Adipose tissue (tissue), 3 donors: ENCODE measurements around the gene NCAPG2. TPM values are rescaled to one million over a fixed set of nuclear protein-coding genes. Genes with fewer than 3 reads are reported as not detected.

Source experiments
- H3K27ac ChIP-seq: one replicate; pipeline ENCODE4 v1.5.1; 2013; ENCODE audit warnings: low read depth, low read length
- WGBS, 3 donors: extraction: QIAGEN DNeasy Blood & Tissue Kit; methylation state at CpG; one replicate each; pipeline ENCODE4 v1.1.7; 2013; 5-methylcytosine and 5-hydroxymethylcytosine counted together
- polyA plus RNA-seq, 3 donors: library from polyadenylated mRNA; stranded (reverse); fragments of 200-250 nt; gene quantifications; one replicate each; pipeline ENCODE4 v1.2.3, GENCODE V29; 2013
- donor health status: healthy with polysubstance abuse.
- donor health status: Bipolar disorder and iron deficiency.
- donor health status: healthy.

NCAPG2 gene
- polyA plus RNA-seq, 3 donors: 1.9 to 3.5 (median 3.1) TPM

DNA sequence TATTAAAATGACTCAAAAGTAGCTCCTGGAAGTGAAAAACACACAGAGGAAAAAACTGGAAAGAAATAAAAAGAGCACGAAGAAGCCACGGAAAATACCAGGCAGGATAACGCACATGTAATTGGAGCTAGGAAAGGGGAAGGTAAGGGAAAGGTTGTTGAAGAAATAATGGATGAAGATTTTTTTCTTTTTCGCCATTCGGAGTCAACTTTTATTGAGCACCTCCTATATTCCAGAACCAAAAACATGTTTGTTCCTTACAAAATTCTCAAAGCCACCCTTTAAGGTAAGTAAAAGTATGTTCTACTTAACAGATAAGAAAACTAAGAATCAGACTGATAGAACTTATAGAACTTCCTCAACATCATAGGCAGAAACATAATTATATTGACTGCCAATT is 84.2 kb downstream of the NCAPG2 start:
- 98% methylated on average over 5 of the region's 5 CpGs for WGBS, 3 donors
- no peak overlapping the region for H3K27ac ChIP-seq

DNA sequence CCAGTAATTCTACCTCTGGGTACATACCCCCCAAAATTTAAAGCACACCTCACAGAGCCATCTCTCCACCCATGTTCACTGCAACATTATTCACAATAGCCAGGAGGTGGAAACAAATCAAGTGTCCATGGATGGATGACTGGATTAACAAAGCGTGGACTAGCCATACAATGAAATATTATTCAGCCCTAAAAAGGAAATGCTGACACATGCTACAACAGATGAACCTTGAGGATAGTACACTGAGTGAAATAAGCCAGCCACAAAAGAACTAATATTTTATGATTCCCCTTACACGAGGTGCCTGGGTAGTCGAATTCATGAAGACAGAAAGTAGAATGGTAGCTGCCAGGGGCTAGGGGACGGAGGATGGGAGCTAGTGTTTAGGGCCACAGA is 85.9 kb downstream of the NCAPG2 start:
- no peak overlapping the region for H3K27ac ChIP-seq
- WGBS, 3 donors: 94 to 100% (median 98%) methylated on average over 4 of the region's 4 CpGs

DNA sequence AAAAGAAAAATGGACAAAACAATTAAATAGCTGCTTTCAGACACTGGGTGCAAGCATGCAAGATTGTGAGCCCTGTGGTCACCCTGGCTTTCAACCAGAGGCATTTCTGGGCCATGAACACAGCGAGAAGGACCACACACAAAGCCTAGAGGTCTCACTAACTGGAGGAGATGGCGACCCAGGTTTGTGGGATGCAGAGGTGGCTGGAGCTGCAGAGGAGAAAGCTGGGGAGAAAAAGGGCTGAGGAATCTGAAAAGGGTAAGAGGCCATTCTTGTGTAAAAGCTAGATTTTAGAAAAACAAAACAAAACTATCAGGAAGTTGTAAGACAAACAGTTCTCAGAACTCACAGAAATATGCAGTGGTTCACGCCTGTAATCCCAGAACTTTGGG is 86.9 kb downstream of the NCAPG2 start:
- WGBS, 3 donors: 94 to 95% (median 94%) methylated on average over 3 of the region's 3 CpGs
- H3K27ac ChIP-seq: no peak overlapping the region

DNA sequence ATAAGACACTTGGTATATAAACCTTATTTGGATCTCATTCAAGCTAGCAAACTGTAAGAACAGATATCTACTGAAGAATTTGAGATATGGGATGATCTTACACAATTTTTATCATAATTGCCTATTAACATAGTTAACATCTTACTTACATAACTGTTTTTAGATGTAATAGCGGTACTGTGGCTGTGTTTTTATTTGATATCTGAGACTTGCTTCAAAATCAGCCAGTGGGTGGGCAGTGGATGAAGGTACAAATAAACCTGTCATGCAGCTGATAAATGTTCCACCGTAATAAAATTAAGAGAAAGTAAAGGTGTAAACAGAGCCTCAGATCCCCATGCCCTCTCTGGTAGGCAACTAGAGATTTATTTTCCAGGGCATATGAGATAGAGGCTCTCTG is 88.6 kb downstream of the NCAPG2 start:
- 60 to 80% (median 77%) methylated on average over 2 of the region's 2 CpGs for WGBS, 3 donors

DNA sequence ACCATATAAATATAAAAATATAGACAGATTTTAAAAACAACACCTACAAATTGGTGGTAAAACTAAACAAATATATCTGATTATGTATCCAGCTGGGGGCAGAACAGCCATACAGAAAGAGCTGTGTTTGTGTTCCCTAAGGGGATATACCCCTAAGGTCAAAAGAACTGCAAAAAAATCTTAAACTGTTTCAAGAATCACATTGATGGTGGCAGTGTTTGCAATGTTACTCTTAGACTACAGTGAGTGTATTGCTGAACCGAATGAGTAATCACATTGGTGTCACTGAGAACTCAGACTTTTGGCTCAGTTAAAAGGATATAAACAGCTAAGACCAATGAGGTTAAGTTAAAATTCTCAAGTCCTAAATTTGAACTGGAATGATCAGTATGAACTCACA is 89.9 kb downstream of the NCAPG2 start:
- WGBS, 3 donors: 62 to 74% (median 65%) methylated on average over 1 of the region's 1 CpG
- no peak overlapping the region for H3K27ac ChIP-seq

More for the DNA sequence above, 88.6 kb downstream of the NCAPG2 start:
- H3K27ac ChIP-seq: no peak overlapping the region

DNA sequence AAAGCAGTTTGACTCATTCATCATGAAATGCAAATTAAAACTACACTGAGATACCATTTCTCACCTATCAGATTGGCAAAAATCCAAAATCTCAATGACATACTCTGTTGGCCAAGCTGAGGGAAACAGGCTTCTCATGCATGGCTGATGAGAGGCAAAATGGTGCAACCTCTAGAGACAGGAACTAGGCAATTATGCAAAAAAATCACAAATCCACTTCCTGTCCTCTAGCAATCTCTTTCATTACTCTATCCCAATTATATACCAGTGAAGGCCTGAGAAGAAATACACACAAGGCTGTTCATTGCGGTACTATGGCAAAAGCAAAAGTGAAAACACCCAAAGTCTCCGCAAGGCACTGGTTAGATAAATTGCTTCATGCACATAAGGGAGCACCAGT is 91.1 kb downstream of the NCAPG2 start:
- WGBS, 3 donors: 94 to 99% (median 98%) methylated on average over 2 of the region's 2 CpGs

DNA sequence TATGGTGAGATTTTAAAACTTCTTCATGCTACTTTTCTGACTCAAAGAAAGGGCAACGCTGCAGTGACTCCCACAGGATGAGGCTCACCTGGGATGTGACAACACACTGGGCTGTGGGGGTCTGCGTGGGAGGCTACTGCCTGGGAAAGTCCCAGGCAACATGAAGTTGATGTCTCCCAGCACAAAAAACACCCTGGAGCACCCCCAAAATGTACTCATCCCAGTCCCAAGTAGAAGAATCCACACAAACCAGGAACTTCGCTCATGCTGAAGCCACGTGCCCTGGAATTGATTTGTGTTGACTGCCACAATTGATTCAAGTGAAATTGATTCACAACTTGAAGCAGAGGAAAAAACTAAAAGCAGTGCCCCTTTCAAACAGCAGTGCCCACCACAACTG is 92.1 kb downstream of the NCAPG2 start:
- no peak overlapping the region for H3K27ac ChIP-seq
- 92 to 98% (median 95%) methylated on average over 4 of the region's 4 CpGs for WGBS, 3 donors

More for the DNA sequence above, 91.1 kb downstream of the NCAPG2 start:
- no peak overlapping the region for H3K27ac ChIP-seq

DNA sequence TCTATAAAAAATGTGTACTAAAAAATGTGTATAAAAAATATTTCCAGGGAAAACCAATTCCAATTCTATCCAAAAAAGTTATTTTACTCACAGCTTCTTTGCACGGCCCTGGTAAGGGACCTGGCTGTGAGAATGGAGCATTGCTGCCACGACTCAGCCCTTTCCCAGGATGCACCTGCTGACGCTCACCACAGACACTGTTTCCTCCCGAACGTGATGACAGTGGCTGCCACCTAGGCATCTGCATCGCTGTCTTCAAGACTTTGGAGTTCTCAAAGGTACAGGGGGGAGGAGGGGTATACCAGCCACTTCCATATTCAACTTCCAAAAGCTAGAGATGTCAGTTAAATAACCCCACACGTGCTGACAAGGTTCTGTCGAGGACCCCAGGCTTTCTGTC is 93.1 kb downstream of the NCAPG2 start:
- H3K27ac ChIP-seq: no peak overlapping the region
- WGBS, 3 donors: 59 to 79% (median 69%) methylated on average over 8 of the region's 8 CpGs

DNA sequence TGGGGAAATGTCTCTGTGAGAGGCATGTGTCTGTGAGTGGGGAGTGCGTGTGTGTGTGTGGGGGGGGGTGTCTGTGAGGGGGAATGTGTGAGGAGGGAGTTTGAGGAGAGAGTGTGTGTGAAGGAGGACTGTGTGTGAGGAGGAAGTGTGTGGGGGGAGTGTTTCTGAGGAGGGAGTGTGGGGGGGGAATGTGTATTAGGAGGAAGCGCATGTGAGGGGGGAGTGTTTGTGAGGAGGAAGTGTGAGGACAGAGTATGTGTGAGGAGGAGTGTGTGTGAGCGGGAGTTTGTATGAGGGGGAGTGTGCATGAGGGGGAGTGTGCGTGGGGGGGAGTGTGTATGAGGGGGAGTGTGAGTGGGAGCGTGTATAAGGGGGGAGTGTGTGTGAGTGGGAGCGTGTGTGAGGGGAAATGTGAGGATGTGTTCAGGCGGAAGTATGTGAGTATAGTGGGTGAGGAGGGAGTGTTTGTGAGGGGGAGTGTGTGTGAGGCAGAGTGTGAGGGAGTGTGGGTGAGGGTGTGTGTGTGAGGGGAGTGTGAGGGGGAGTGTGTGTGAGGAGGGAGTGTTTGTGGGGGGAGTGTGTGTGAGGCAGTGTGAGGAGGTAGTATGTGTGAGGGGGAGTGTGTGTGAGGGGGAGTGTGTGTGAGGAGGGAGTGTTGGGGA is 95.2 kb downstream of the NCAPG2 start:
- 69 to 86% (median 78%) methylated on average over 7 of the region's 7 CpGs for WGBS, 3 donors
- H3K27ac ChIP-seq: no peak overlapping the region

DNA sequence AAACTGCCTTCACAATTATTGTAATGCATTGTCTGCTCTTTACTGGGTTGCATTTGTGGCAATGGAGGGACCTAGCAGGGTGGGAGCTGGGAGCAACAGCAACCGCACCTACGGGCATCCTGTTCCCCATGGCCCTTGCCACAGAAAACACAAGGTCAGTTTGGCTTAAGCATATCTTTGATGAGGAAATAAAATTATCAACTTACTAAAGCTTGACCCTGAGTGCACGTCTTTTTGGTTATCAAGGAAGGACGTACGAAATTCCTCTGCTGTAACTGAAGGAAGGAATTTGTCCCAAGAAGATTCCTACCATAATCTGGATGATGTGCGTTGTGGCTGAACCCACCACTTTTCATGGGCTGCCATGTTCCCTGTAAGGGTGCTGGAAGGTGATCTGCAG is 97.0 kb downstream of the NCAPG2 start:
- WGBS, 3 donors: 84 to 96% (median 94%) methylated on average over 6 of the region's 6 CpGs
- H3K27ac ChIP-seq: no peak overlapping the region

DNA sequence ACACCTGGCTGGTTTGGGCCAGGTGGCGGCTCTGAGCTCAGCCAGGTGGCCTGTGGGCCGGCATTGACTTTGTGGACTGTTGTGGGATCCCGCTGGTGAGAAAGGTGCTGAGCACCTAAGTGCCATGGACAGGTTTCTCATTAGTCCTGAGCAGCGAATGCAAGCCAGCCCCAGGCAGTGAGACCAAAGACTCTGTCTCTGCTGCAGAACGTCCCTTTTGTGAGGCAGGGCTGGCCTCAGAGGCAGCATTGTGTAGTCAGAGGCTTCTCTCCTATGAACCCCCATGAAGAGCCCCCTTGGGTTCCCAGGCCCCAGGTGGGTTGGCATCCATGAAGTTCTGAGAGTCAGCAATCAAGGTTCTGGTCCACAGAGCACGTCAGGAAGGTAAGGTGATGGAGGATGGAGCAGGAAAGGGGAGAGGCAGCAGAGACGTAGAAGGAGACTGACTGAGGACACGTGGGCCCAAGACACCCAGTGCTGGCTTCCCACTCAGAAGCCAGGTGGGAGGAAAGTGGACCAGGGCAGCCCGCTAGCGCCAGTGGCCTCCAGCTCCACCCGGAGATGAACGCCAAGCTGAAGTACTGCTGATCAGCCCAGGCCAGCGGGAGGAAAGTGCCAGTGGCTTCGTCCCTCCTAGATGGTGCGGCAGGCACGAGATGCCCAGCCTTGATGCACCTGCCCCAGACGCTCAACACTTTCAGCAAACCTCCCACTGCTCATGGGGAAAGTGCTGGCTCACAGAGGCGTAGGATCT is 97.8 kb downstream of the NCAPG2 start:
- no peak overlapping the region for H3K27ac ChIP-seq
- 93 to 98% (median 96%) methylated on average over 18 of the region's 18 CpGs for WGBS, 3 donors

DNA sequence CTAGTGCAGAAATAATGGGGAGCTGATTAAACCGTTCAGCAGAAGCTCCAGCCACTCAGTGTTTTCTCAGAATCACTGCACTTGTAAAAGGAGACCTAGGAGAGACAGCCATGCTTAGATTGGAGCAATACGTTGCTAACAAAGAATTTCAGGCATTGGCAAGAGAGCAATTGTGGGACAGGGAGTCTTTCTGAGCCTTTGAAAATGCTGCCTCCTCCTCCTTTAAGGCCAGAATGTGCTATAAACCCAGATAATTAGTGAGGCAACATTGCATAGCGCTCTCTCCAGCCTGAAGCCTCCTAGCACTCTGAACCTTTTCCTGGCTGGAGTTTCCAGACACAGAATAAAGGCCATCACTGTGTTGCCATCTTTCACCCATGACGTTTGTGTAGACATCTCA is 98.5 kb downstream of the NCAPG2 start:
- 71 to 87% (median 76%) methylated on average over 4 of the region's 4 CpGs for WGBS, 3 donors
- H3K27ac ChIP-seq: no peak overlapping the region

DNA sequence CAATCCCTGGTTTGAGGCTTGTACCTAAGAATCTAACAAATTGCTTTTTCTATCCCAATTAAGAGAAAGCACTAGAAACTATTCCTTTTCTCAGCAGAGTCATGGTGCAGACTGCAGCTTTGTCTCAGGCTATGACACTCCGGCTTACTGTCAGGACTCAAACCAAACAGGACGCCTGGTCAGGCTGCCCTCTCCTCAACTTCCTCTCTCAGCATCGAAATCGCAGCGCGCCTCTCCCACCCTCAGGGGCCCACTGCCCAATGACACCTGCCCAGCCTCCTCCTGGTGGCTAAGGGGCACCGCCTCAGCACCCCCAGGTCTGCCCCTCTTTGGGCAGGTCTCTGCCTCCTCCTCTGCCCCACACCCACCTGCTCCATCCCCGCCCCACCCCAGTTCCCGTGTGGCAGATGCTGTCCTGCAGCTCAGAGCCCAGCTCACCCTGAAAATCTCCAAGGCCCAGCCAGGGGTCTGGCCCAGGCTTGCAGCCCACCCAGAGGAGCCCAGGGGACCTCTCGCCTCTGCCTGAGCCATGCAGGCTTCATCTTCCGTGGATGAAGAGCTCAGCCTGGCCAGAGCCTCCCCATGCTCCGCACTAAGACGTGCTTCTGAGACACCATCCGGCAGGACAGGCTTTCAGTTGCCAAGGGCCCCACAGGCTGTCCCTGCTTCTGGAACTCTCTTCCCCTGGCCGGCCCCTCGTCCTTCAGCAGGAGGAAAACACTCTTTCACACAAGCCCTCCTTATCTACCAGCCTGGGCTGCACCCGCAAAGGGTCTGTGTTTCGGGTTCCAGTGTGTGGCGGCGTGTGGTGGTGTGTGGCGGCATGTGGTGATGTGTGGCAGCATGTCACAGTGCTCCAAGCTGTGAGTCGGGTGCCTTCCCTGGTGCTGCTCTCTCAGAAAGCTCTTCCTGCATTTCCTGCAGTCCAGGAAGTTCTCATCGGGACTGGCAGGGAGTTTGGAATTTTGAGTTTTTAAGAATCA is 100.5 kb downstream of the NCAPG2 start:
- WGBS, 3 donors: 86 to 92% (median 86%) methylated on average over 23 of the region's 23 CpGs

DNA sequence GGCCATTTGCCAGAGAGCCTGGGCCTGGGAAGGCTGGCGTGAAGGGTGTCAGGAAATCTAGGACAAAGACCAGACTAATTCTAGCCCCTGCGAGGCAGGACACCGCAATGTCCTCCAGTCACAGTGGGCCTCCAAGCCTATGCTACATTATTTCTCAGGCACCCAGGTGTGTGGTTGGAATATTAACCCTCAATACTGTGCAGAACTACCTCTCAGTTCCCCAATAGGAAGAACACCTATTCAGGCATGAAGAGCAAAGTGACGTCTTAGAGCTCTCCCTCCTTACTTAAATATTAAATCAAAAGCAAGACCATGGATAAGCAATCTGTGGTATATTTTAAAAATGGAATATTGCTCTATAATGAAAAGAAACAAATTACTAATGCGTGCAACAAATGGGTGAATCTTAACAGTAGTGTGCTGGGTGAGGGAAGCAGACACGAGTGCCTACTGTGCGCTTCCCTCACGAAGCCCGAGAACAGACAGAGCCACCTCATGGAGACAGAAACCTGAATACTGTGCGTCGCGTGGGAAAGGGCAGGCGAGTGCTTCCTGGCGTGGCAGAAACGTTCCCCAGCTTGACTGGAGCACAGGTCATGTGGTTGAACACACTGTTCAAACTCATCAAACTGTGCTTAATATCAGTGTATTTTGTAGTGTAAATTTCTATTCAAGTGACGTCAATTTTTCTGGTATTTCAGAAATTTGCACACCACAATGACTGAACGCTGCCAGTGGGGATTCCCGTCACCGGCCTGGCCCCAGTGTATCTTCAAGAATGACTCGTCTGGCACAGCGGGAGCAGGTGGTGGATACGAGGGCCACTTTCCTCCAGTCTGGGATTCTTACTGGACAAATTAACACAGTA is 101.5 kb downstream of the NCAPG2 start:
- H3K27ac ChIP-seq: no peak overlapping the region
- WGBS, 3 donors: 87 to 92% (median 89%) methylated on average over 22 of the region's 22 CpGs

More for the DNA sequence above, 100.5 kb downstream of the NCAPG2 start:
- no peak overlapping the region for H3K27ac ChIP-seq

DNA sequence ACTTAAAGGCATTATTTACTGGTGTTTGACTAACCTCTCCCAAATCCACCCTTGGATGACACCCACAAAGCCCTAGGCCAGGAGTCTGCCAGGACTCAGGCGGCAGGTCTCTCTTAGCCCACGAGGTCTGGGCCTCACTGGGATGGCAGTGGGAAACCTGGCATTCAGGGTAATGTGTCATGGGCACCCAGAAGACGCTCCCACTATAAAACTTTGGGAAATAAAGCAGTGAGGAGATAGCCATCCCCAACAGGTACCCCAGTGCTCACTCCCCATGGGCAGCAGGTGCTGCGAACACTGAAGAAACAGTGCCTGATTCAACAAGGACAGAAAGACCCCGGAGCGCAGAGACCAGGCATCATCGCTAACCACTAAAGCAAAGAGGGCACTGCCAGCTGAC is 102.6 kb downstream of the NCAPG2 start:
- 97 to 98% (median 98%) methylated on average over 7 of the region's 7 CpGs for WGBS, 3 donors

DNA sequence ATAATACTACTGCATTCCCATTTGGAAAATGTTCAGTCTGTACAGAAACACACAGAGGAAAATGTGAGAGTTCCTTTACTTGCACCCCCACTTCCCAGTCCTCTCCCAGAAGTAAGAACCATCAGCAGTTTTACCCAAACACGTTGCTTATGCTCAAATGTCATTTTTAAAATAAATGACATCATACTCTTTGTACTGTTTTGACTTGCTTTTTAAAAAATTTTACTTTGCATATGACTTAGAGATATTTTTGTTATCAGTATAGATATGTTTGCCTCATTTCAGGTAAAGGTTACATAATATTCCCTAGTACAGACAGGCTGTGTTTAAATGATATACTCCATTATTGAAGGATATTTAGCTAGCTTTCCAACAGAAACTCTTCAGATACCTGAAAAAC is 103.5 kb downstream of the NCAPG2 start:
- 59 to 80% (median 62%) methylated on average over 1 of the region's 1 CpG for WGBS, 3 donors
- H3K27ac ChIP-seq: no peak overlapping the region

More for the DNA sequence above, 102.6 kb downstream of the NCAPG2 start:
- H3K27ac ChIP-seq: no peak overlapping the region

DNA sequence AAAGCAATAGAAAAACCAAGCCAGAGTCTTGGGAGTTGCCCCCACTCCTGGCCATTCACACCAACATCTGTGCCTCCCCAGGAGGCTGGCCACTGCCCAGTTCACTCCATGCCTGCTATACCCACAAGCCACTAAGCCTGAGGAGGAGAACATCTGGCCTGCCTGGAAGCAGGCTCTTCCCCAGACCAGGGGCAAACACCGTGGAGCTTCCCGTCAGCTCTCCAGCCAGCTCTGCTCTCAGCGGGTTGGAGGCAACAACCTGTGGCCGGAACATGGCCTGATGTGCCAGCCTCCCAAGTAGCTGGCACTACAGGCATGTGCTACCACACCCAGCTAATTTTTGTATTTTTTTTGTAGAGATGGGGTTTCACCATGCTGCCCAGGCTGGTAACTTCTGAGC is 107.9 kb downstream of the NCAPG2 start:
- no peak overlapping the region for H3K27ac ChIP-seq
- 93 to 95% (median 94%) methylated on average over 4 of the region's 4 CpGs for WGBS, 3 donors

DNA sequence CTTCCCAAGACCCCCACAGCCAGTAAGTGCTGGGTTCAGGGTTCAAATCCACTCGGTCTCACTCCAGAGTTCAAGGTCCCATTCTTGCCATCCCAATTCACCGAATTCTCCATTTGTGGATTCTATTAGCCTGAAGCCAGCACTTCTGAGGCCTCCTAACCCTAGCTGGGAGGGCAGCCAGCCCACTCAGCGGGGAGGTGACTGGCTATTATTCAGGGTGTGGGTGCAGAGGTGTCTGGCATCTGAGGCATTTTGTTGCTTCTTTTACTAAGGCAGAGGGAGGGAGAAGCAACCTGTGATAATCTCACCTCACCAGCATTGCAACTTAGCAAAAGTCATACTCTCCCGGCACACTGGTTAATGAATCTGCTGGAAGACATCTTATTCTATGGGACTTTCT is 108.3 kb downstream of the NCAPG2 start:
- 90 to 97% (median 95%) methylated on average over 4 of the region's 4 CpGs for WGBS, 3 donors
- no peak overlapping the region for H3K27ac ChIP-seq
